Endothelial cell of umbilical vein (primary cell): ENCODE results near the gene SDK2.

Experiments used
- CTCF ChIP-seq, 2 donors: IDR thresholded peaks; 1 replicate in 1 of 2; 2 replicates in 1 of 2; pipeline ENCODE4 v1.5.1; 2011; ENCODE audit warnings: low read length in 2 of 2, mild to moderate bottlenecking in 2 of 2, moderate library complexity in 2 of 2, control low read depth in 1 of 2, inconsistent platforms in 1 of 2, low read depth in 1 of 2; ENCODE audit not compliant: insufficient read depth in 1 of 2; ENCODE audit errors: extremely low read depth in 1 of 2
- FOS ChIP-seq: IDR thresholded peaks from 2 replicates; pipeline ENCODE4 v1.6.1; 2011; ENCODE audit warnings: mild to moderate bottlenecking, low read length, moderate library complexity, borderline replicate concordance; ENCODE audit not compliant: insufficient read depth
- POLR2A ChIP-seq: IDR thresholded peaks from 2 replicates; pipeline ENCODE4 v1.6.1; 2012; ENCODE audit warnings: low read depth, mild to moderate bottlenecking, control low read depth, low read length

- TF ChIP-seq CTCF (IDR thresholded peaks at IDR 0.05; ENCODE audit: extremely low read depth in 1 of 2, insufficient read depth in 1 of 2, low read depth in 1 of 2, low read length in 2 of 2): no peak
- no peak for TF ChIP-seq POLR2A
- TF ChIP-seq FOS: no peak
Observed at GRCh38 chr17:73569762-73570319, 74.4 kb downstream of the SDK2 start.
